NCI-H524 treated with DMSO at 0.1 percent for 48 hours (cell line): ENCODE results near the gene SMYD5.
"Not testable (repeated sequence)": the region's sequence is repeated elsewhere in the genome, so short reads cannot be mapped to it uniquely, and the experiment has no call there.

Experiments
- DNase-seq: peaks from one replicate; lab custom pipeline; 2025; lab: John Stamatoyannopoulos, UW

The SMYD5 gene

DNA sequence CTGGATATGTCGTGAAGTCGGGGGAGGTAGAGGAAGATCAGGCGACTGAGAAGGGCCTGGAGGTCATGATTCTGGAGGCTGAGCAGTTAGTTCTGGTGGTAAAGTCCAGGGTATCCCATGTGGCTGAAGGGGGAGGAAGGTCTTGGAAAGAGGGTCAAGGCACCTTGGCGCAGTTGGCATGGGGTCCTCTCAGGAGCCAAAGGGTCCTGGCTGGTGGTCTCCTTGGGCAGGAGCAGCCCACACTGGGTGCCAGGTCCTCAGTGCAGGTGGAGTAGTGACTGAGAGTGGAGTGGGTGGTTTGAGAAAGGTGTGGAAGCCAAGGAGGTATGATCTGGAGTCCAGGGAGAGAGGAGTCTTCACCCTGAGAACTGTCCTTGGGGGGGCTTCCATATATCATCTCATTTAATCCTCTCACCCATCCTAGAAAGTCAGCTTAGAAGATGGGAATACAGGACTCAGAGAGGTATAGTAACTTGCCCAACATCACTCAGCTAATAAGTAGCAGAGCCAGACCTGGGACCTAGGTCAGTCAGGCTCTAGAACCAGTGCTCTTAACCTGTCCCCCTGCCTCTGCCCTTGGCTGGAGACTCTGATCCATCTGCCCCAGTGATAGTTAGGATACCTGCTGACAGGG lies 45.8 kb downstream of the SMYD5 start:
- no peak for DNase-seq

DNA sequence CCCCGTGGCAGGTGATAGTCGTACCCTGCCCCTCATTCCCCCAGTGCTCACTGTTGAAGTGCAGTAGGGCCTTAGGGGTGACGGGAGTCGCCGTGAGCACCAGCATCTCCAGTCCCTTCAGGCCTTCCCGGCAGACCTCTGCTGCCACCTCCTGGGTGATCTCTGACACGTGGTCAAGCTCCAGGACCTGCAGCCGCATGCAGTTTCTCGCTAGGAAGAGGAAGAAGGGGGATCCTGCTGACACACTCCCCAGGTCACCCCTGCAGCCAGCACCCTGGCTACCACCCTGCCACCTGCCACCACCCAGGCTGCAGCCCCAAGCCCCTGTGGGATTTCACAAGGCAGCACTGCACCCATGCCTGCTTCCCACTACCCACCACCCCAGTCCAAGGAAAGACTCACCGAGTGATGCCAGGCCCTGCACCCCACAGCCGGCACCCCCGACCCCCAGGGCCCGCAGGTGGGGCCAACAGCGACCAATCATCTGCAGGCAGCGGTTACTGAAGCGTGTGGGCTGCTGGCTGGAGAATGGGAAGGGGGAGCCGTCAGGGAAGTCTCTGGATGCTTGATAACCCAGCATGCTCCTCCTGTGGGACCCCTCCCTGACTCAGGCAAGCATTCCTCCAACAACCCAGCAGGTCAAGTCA lies 46.4 kb downstream of the SMYD5 start:
- no peak for DNase-seq

DNA sequence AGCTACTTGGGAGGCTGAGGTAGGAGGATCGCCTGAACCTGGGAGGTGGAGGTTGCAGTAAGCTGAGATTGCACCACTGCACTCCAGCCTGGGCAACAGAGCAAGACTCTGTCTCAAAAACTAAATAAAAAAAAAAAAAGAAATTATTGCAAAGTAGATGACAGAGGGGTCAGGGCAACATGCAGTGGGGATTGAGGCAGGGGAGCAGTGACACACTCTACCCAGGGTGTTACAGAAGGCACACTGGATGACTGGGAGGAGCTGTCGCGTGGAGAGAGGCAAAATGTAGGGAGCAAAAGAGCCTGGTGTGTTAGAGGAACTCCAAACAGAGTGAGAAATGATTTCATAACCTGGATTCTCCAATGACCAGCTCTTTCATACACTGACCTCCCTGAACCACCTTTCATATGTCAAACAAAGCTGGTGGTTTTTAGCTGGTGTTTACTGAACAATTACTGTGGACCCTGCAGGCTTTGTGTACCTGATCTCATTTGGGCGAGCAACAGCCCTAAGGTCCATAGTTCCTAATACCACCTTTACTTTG lies 48.1 kb downstream of the SMYD5 start:
- no peak for DNase-seq

- DNase-seq, result not testable (repeated sequence)
Observed at GRCh38 chr2:73262691-73263429, 48.8 kb downstream of the SMYD5 start.

DNA sequence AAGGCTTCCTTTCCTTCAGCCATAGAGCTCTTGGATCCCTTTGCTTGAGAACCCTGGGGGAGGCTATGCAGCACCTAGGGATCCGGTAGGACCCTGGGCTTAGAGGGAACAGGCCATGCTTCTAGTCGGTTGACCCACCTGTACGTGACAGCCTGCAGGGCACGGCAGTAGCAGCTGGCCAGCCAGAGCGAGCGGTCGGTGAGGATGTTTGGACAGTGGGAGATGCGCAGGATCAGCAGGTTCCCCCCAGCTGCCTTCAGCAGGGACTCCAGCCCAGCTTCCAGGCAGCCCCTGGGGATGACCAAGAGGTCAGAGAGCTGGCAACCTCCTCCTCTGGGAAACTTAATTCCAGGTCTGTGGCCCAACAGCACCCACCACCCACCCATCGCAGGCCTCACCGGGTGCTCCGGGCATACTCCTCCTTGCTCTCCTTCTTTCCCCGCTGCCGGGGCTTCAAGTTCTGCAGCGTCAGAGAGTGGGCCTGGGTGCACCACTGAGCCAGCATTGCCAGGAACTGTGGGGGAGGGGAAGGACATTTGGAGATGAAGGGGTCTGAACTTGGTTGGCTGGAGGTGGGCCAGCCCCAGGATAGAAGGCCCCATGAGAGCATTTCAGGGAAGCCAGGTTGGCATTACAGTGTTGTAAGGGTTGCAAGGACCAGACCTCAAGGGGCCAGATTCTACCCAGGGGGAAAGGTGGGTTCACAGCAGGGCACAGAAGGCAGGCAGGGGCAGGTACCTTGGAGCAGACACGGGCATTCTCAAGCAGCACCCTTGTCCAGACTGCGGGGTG lies 49.7 kb downstream of the SMYD5 start:
- DNase-seq, result no peak

- DNase-seq, result no peak
Observed at GRCh38 chr2:73264332-73264606, 50.2 kb downstream of the SMYD5 start.

- DNase-seq, result no peak
Observed at GRCh38 chr2:73264783-73265182, 50.7 kb downstream of the SMYD5 start.

- no peak for DNase-seq
Observed at GRCh38 chr2:73265298-73266060, 51.4 kb downstream of the SMYD5 start.

DNA sequence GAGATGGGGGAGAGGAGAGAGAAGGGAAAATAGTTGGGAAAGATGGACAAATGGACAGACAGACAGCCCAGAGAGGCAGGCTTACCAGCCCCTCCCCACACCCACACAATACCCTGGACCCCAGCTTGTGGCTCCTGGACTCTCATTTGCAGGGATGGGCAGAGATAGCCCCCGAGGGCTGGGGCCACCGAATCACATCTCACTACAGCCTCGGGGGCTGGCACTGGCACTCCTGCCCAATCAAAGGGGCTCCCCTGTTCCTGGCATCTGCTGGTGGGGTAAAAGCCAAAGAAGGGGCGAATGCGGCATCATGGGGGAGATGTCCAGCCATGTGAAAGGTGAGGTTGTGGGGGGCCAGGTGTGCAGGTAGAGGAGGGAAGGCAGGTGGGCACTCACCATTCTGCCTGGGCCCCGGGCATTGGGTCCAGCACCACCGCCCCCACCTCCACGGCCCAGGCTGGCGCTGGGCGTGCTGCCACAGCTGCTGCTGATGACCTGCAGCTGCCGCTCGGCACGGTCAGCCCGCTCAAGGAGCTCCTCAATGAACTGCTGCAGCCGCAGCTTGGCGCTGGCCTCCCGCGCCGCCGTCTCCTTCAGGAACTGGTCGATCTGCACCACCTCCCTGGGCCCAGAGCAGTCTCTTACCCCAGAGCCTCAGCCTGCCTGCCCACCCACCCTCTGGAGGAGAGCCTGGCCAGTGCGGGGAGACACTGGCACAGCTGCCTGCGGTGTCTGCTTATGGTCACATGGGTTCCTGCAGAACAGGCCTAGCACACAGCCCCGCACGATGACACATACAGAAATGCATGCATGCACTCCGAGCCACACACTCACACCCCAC lies 52.2 kb downstream of the SMYD5 start:
- no peak for DNase-seq

GRCh38 chr2:73267008-73267407 lies 53.0 kb downstream of the SMYD5 start:
- DNase-seq, result no peak

GRCh38 chr2:73268366-73268829 lies 54.4 kb downstream of the SMYD5 start:
- DNase-seq, result no peak

GRCh38 chr2:73268830-73269685 lies 55.0 kb downstream of the SMYD5 start:
- peak; percentile 37 for DNase-seq

- no peak for DNase-seq
Observed at GRCh38 chr2:73269686-73270465, 55.8 kb downstream of the SMYD5 start.

DNA sequence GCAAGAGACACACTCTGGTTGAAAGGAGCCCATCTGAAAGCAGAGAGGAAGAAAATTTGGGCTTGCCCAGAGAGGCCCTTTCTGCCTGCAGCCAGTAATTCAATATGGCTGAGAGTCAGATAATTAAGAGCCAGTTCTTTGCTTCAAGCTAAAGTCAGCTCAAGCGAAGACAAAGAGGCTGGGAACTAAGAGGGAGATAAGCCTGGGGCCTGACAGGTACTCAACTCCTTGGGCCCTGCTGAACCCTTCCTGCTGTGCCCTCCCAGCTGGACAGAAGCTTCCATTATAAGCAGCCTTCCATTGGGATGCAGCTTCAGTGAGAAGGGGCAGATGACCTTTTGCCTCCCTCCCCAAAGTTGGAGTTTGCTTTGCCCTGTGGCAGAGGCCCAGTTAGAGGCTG lies 58.2 kb downstream of the SMYD5 start:
- no peak for DNase-seq
